IMR-90 (cell line): ENCODE data around the gene AGAP1.

Experiments
- ELK1 ChIP-seq: fragments of 150-350 bp; IDR thresholded peaks from 2 replicates; pipeline ENCODE4 v1.6.1; 2016; ENCODE audit warnings: low read depth, mild to moderate bottlenecking, low read length, moderate library complexity, borderline replicate concordance
- MXI1 ChIP-seq: IDR thresholded peaks from 2 replicates; pipeline ENCODE4 v1.6.1; 2012; ENCODE audit warnings: low read depth, mild to moderate bottlenecking, low read length, moderate library complexity, borderline replicate concordance
- RAD21 ChIP-seq: IDR thresholded peaks from 2 replicates; pipeline ENCODE4 v1.6.1; 2012; ENCODE audit warnings: low read length, improper control_type of control experiment
- TF ChIP-seq, protein P1 (sequence below): conservative IDR thresholded peaks from 2 replicates; pipeline ENCODE4 v1.5.1; 2012; ENCODE audit warnings: mild to moderate bottlenecking, low read depth, low read length, improper control_type of control experiment

DNA sequence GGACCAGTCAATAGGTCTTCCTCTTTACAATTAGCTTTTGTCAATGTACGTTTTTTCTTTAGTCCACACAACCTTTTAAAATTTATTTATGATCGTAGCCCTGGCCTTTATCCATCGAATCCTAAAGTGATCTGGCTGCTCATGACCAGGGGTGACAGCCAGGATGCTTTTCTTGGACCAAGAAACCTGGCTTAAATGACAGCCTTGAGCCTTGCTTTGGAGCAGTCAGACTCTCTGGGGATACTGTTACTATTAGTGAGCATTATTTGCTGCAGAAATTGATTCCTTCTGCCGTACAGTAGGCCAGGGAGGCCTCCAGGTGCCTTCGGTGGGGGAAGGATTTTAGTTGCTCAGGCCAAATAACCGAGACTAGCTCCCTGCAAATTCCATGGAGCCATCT, 70.2 kb downstream of the AGAP1 start:
- TF ChIP-seq, protein P1, sequence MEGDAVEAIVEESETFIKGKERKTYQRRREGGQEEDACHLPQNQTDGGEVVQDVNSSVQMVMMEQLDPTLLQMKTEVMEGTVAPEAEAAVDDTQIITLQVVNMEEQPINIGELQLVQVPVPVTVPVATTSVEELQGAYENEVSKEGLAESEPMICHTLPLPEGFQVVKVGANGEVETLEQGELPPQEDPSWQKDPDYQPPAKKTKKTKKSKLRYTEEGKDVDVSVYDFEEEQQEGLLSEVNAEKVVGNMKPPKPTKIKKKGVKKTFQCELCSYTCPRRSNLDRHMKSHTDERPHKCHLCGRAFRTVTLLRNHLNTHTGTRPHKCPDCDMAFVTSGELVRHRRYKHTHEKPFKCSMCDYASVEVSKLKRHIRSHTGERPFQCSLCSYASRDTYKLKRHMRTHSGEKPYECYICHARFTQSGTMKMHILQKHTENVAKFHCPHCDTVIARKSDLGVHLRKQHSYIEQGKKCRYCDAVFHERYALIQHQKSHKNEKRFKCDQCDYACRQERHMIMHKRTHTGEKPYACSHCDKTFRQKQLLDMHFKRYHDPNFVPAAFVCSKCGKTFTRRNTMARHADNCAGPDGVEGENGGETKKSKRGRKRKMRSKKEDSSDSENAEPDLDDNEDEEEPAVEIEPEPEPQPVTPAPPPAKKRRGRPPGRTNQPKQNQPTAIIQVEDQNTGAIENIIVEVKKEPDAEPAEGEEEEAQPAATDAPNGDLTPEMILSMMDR, result no peak
- no peak for TF ChIP-seq ELK1
- no peak for TF ChIP-seq MXI1
- TF ChIP-seq RAD21, result no peak
